SU-DHL-6 (cell line): ENCODE data around the gene BRMS1.

Experiments used
- EZH2phosphoT487 ChIP-seq: fragments of 200-600 bp; sonication (generic), shearing (Covaris generic); conservative IDR thresholded peaks from 2 replicates; pipeline ENCODE4 v1.6.1; 2018; ENCODE audit warnings: mild to moderate bottlenecking, antibody characterized with exemption, low read length, moderate library complexity, mixed read lengths
- TF ChIP-seq, protein P1 (sequence below): fragments of 200-600 bp; sonication (generic); IDR thresholded peaks from one replicate; pipeline ENCODE4 v1.5.1; 2017; ENCODE audit warnings: antibody characterized with exemption, mild to moderate bottlenecking, low read length, moderate library complexity; ENCODE audit not compliant: insufficient read depth, poor library complexity, severe bottlenecking

DNA sequence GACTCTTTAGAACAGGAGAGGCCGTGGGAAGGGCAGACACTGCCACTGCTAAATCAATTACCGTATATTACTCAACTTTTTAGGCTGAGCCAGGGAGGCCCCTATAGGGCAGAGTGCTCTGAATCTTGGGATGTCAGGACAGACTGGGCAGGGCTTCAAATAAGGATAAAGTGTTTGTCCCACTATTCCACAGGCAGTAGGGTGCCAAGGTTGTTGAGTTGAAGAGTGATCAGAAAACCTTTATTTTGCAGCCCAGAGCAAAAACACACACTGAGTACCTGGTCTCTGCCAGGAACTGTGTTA lies 4.1 kb upstream of the BRMS1 start:
- TF ChIP-seq, protein P1, sequence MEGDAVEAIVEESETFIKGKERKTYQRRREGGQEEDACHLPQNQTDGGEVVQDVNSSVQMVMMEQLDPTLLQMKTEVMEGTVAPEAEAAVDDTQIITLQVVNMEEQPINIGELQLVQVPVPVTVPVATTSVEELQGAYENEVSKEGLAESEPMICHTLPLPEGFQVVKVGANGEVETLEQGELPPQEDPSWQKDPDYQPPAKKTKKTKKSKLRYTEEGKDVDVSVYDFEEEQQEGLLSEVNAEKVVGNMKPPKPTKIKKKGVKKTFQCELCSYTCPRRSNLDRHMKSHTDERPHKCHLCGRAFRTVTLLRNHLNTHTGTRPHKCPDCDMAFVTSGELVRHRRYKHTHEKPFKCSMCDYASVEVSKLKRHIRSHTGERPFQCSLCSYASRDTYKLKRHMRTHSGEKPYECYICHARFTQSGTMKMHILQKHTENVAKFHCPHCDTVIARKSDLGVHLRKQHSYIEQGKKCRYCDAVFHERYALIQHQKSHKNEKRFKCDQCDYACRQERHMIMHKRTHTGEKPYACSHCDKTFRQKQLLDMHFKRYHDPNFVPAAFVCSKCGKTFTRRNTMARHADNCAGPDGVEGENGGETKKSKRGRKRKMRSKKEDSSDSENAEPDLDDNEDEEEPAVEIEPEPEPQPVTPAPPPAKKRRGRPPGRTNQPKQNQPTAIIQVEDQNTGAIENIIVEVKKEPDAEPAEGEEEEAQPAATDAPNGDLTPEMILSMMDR: no peak
- TF ChIP-seq EZH2phosphoT487: no peak
